Measurements from ENCODE around the gene GJB6.

Gene GJB6

DNA sequence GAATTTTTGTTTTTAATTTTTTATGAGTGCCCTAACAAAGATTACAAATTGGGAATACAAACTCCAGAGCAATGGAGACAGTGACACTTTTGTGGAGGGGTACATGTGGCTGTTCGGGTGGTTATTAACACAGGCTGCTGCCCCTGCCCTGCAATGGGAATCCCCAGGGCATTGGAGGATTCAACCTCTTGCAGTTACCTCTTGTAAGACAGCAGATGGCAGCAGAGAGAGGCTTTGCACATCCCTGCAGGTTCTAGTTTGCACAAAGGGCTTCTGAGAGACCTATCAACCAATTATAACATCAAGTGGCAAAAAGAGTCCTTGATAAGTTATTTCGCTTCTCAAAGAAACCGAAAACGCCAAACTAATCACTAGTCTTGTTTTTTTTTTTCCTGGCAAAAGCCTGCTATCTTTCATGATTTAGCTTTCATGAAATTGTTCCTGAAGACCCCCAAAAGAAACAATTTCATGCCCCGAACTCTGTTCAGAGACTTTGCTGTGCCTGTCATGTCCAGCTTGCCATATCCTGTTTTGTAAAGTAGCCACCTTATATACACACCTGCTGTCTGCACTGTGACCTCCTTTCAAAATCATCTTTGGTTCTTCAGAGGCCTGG lies 49.8 kb downstream of the GJB6 start:
- H3K27ac ChIP-seq (ENCODE audit: low read depth, low read length), result no peak overlapping the region
- no peak overlapping the region for H3K4me3 ChIP-seq (ENCODE audit: low read depth in 1 of 2, low read length in 2 of 2)
- H3K27me3 ChIP-seq (ENCODE audit: control insufficient read depth in 1 of 2, insufficient read depth in 2 of 2, low read length in 2 of 2), result peaks cover 4 to 15% of the 10 kb centered on the region in 2 donors
- H3K36me3 ChIP-seq (ENCODE audit: insufficient read depth, low read length), result no peaks in the 10 kb centered on the region
- H3K4me1 ChIP-seq (ENCODE audit: insufficient read depth, low read length), result no peaks in the 10 kb centered on the region
- H3K9ac ChIP-seq (ENCODE audit: low read length), result no peak overlapping the region
- no peaks in the 10 kb centered on the region for H3K9me3 ChIP-seq (ENCODE audit: low read length)

GRCh38 chr13:20181188-20181587 lies 50.9 kb downstream of the GJB6 start:
- Histone ChIP-seq H3K27me3 (ENCODE audit: control insufficient read depth in 1 of 2, insufficient read depth in 2 of 2, low read length in 2 of 2) (peaks cover 4 to 21% of the 10 kb centered on the region in 2 donors), H3K36me3 (ENCODE audit: insufficient read depth, low read length) (no peaks in the 10 kb centered on the region), H3K27ac (ENCODE audit: low read depth, low read length) (no peak overlapping the region), H3K9ac (ENCODE audit: low read length) (no peak overlapping the region), H3K4me3 (ENCODE audit: low read depth in 1 of 2, low read length in 2 of 2) (no peak overlapping the region), H3K9me3 (ENCODE audit: low read length) (no peaks in the 10 kb centered on the region), H3K4me1 (ENCODE audit: insufficient read depth, low read length) (no peaks in the 10 kb centered on the region)

DNA sequence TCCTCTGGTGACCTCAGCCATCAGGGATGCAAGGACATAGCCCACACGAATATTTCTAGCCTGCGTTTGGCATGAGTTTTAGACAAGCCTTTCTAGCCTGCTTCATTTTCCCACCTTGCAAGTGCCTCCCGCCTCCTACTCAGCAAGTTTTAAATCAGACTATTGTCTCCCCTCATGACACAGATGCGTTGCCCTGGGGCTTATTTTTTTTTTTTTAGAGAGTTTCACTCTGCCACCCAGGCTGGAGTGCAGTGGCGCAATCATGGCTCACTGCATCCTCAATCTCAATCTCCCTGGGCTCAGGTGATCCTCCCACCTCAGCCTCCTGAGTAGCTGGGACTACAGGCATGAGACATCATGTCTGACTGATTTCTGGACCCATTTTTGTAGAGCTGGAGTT lies 54.0 kb downstream of the GJB6 start:
- no peak overlapping the region for H3K4me3 ChIP-seq (ENCODE audit: low read depth in 1 of 2, low read length in 2 of 2)
- H3K9me3 ChIP-seq (ENCODE audit: low read length), result no peaks in the 10 kb centered on the region
- H3K27me3 ChIP-seq (ENCODE audit: control insufficient read depth in 1 of 2, insufficient read depth in 2 of 2, low read length in 2 of 2), result peaks cover 4 to 21% of the 10 kb centered on the region in 2 donors
- H3K4me1 ChIP-seq (ENCODE audit: insufficient read depth, low read length), result no peaks in the 10 kb centered on the region
- H3K27ac ChIP-seq (ENCODE audit: low read depth, low read length), result no peak overlapping the region
- H3K36me3 ChIP-seq (ENCODE audit: insufficient read depth, low read length), result no peaks in the 10 kb centered on the region
- H3K9ac ChIP-seq (ENCODE audit: low read length), result no peak overlapping the region

- H3K36me3 ChIP-seq (ENCODE audit: insufficient read depth, low read length), result no peaks in the 10 kb centered on the region
- H3K9ac ChIP-seq (ENCODE audit: low read length), result no peak overlapping the region
- H3K4me1 ChIP-seq (ENCODE audit: insufficient read depth, low read length), result no peaks in the 10 kb centered on the region
- no peaks in the 10 kb centered on the region for H3K9me3 ChIP-seq (ENCODE audit: low read length)
- peaks cover 4 to 21% of the 10 kb centered on the region in 2 donors for H3K27me3 ChIP-seq (ENCODE audit: control insufficient read depth in 1 of 2, insufficient read depth in 2 of 2, low read length in 2 of 2)
- no peak overlapping the region for H3K27ac ChIP-seq (ENCODE audit: low read depth, low read length)
- no peak overlapping the region for H3K4me3 ChIP-seq (ENCODE audit: low read depth in 1 of 2, low read length in 2 of 2)
Measured at GRCh38 chr13:20177049-20177831, 54.9 kb downstream of the GJB6 start.

DNA sequence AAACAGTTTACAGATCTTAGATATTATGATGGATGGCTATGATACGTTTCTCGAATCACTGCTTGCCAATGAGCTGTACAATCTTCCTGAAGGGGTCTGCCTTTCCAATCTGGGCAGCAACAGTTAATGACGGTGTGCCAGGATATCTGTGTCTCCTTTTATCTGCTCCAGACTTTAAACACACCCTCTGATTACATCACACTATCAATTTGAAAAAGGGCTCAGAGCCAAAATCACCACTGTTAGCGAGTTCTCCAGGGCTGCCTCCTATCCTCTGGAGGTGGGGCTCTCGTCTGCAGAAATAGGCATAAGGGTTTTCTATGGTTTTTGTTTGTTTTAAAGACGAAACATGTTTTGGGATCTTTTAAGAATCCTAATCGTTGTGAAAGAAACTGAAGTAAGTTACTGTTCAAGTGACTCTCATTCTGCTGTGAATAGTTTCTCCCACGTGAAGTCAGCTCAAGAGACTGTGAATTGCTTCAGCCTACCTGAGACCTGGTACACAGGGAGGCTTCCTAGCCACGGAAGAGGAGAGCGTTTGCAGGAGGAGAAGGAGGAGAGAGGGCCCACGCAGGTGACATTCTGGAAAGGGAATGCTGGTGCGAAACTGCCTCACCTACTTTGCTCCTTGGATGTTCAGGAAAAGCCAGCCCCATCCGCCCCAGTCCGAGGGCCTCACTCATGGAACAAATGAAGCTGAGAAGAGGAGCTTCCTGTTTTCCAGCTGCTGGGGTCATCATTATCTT lies 56.0 kb downstream of the GJB6 start:
- Histone ChIP-seq H3K4me3 (ENCODE audit: low read depth in 1 of 2, low read length in 2 of 2) (no peak overlapping the region), H3K27ac (ENCODE audit: low read depth, low read length) (no peak overlapping the region), H3K9me3 (ENCODE audit: low read length) (no peaks in the 10 kb centered on the region), H3K9ac (ENCODE audit: low read length) (no peak overlapping the region), H3K27me3 (ENCODE audit: control insufficient read depth in 1 of 2, insufficient read depth in 2 of 2, low read length in 2 of 2) (peaks cover 4 to 17% of the 10 kb centered on the region in 2 donors), H3K36me3 (ENCODE audit: insufficient read depth, low read length) (no peaks in the 10 kb centered on the region), H3K4me1 (ENCODE audit: insufficient read depth, low read length) (no peaks in the 10 kb centered on the region)

DNA sequence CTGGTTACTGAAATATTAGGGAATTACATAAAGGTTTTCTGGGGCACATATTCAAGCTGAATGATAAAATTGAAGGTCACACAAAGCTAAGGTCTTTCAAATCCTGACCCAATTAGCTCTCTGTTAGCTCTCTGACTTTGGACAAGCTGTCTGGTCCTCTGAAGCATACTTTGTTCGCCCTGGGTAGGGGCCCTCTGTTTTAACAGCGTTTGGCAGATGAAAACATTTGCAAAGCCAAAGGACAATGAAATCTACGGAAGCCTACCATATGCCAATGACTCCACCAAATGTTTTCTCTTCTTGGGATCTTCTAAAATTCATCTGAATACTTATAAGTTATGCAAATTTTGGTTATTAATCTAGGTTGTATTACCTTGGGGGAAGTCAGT lies 56.7 kb downstream of the GJB6 start:
- H3K36me3 ChIP-seq (ENCODE audit: insufficient read depth, low read length), result no peaks in the 10 kb centered on the region
- H3K9me3 ChIP-seq (ENCODE audit: low read length), result no peaks in the 10 kb centered on the region
- H3K27ac ChIP-seq (ENCODE audit: low read depth, low read length), result no peak overlapping the region
- no peaks in the 10 kb centered on the region for H3K4me1 ChIP-seq (ENCODE audit: insufficient read depth, low read length)
- H3K27me3 ChIP-seq (ENCODE audit: control insufficient read depth in 1 of 2, insufficient read depth in 2 of 2, low read length in 2 of 2), result peaks cover 4 to 17% of the 10 kb centered on the region in 2 donors
- no peak overlapping the region for H3K4me3 ChIP-seq (ENCODE audit: low read depth in 1 of 2, low read length in 2 of 2)
- no peak overlapping the region for H3K9ac ChIP-seq (ENCODE audit: low read length)

GRCh38 chr13:20174656-20175405 lies 57.3 kb downstream of the GJB6 start:
- Histone ChIP-seq H3K27me3 (ENCODE audit: control insufficient read depth in 1 of 2, insufficient read depth in 2 of 2, low read length in 2 of 2) (peaks cover 0 to 17% of the 10 kb centered on the region in 2 donors), H3K9ac (ENCODE audit: low read length) (no peak overlapping the region)

DNA sequence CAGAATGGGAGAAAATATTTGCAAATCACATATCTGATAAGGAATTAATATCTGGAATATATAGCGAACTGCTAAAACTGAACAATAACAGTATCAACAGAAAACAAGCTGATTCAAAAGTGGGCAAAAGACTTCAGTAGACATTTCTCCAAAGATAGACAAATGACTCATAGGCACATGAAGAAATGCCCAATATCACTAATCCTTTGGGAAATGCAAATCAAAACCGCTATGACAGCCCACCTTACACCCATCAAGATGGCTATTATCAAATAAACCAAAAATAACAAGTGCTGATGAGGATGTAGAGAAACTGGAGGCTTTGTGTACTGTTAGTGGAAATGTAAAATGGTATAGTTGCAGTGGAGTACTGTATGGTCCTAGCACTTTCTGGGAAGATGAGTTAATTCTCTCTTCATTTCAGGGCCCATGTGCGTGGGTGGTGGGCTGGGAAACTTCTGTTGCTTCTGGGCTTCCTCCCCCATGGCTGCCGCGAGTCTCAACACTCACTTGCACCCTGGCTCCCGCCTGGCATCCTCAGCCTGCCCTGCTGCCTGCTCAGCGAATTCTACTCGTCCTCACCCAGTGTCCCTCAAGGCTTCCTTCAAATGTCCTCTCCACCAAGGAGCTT lies 58.9 kb downstream of the GJB6 start:
- peaks cover 0 to 15% of the 10 kb centered on the region in 2 donors for H3K27me3 ChIP-seq (ENCODE audit: control insufficient read depth in 1 of 2, insufficient read depth in 2 of 2, low read length in 2 of 2)
- H3K9ac ChIP-seq (ENCODE audit: low read length), result no peak overlapping the region
- no peaks in the 10 kb centered on the region for H3K4me1 ChIP-seq (ENCODE audit: insufficient read depth, low read length)
- H3K4me3 ChIP-seq (ENCODE audit: low read depth in 1 of 2, low read length in 2 of 2), result no peak overlapping the region
- no peaks in the 10 kb centered on the region for H3K36me3 ChIP-seq (ENCODE audit: insufficient read depth, low read length)
- no peak overlapping the region for H3K27ac ChIP-seq (ENCODE audit: low read depth, low read length)
- no peaks in the 10 kb centered on the region for H3K9me3 ChIP-seq (ENCODE audit: low read length)

More at GRCh38 chr13:20174656-20175405, 57.3 kb downstream of the GJB6 start:
- Histone ChIP-seq H3K4me3 (ENCODE audit: low read depth in 1 of 2, low read length in 2 of 2) (no peak overlapping the region), H3K36me3 (ENCODE audit: insufficient read depth, low read length) (no peaks in the 10 kb centered on the region), H3K4me1 (ENCODE audit: insufficient read depth, low read length) (no peaks in the 10 kb centered on the region), H3K27ac (ENCODE audit: low read depth, low read length) (no peak overlapping the region), H3K9me3 (ENCODE audit: low read length) (no peaks in the 10 kb centered on the region)
